ENCODE measurements around the gene ANXA3. TPM values are rescaled to one million over a fixed set of nuclear protein-coding genes. Genes with fewer than 3 reads are reported as not detected.

The ANXA3 gene
- total RNA-seq, 1 experiment from 2014 or later: 12.0 TPM

- ChIA-PET CTCF (interaction anchor here (0.9 kb wide), 1 partner anchor 317 kb away, joined by 3 read pairs; no protein-coding TSS in a partner anchor), POLR2A (interaction anchor here (0.7 kb wide), 1 partner anchor 228 kb away, joined by 3 read pairs; no protein-coding TSS in a partner anchor)
- H3K27me3 Mint-ChIP-seq (ENCODE audit: low read depth): no peaks in the 10 kb centered on the region
- TF ChIP-seq USF2 (CRISPR knock-in tag; IDR thresholded peaks at IDR 0.05) (no peak), OVOL2 (CRISPR knock-in tag; IDR thresholded peaks at IDR 0.05; ENCODE audit: borderline replicate concordance) (no peak), E2F4 (CRISPR knock-in tag; IDR thresholded peaks at IDR 0.05; ENCODE audit: borderline replicate concordance, low read depth) (no peak)
- ATAC-seq (peak; percentile 8; the same call in 1 of the 2 replicates), DNase-seq (ENCODE audit: low spot score) (no peak)
- no peak overlapping the region for H3K4me3 Mint-ChIP-seq
- peaks cover 40% of the 10 kb centered on the region for H3K4me1 Mint-ChIP-seq
- no peak overlapping the region for H3K27ac Mint-ChIP-seq
- peaks cover 3% of the 10 kb centered on the region; the same call in 1 of the 2 replicates for H3K9me3 Mint-ChIP-seq
- peaks cover 2% of the 10 kb centered on the region; the same call in 1 of the 2 replicates for H3K36me3 Mint-ChIP-seq
These were observed 17.8 kb downstream of the ANXA3 start for GRCh38 chr4:78569306-78569821.

- POLR2A ChIA-PET: no interaction called here
- ATAC-seq: no peak
- no peak for DNase-seq (ENCODE audit: low spot score)
- Mint-ChIP-seq H3K36me3 (peaks cover 2% of the 10 kb centered on the region; the same call in 1 of the 2 replicates), H3K27ac (no peak overlapping the region), H3K27me3 (ENCODE audit: low read depth) (no peaks in the 10 kb centered on the region), H3K4me1 (peaks cover 39% of the 10 kb centered on the region), H3K4me3 (no peak overlapping the region), H3K9me3 (peaks cover 3% of the 10 kb centered on the region; the same call in 1 of the 2 replicates)
- CTCF ChIA-PET: no interaction called here
- TF ChIP-seq AFF4 (CRISPR knock-in tag; IDR thresholded peaks at IDR 0.05; ENCODE audit: borderline replicate concordance): no peak
- TF ChIP-seq MAX (CRISPR knock-in tag; IDR thresholded peaks at IDR 0.05): no peak
- no peak for TF ChIP-seq CREB1 (CRISPR knock-in tag; IDR thresholded peaks at IDR 0.05)
- no peak for TF ChIP-seq SMAD4 (CRISPR knock-in tag; IDR thresholded peaks at IDR 0.05)
- TF ChIP-seq ZBTB21 (CRISPR knock-in tag; IDR thresholded peaks at IDR 0.05; ENCODE audit: borderline replicate concordance): no peak
- no peak for TF ChIP-seq NFATC4 (CRISPR knock-in tag; IDR thresholded peaks at IDR 0.05)
- no peak for TF ChIP-seq HMGA2 (CRISPR knock-in tag; IDR thresholded peaks at IDR 0.05)
- no peak for TF ChIP-seq PRRX2 (CRISPR knock-in tag; IDR thresholded peaks at IDR 0.05)
- TF ChIP-seq USF1 (CRISPR knock-in tag; IDR thresholded peaks at IDR 0.05): no peak
- TF ChIP-seq NFE2L1 (CRISPR knock-in tag; IDR thresholded peaks at IDR 0.05): no peak
- no peak for TF ChIP-seq STAT6 (CRISPR knock-in tag; conservative IDR thresholded peaks at IDR 0.05; ENCODE audit: low read depth)
- no peak for TF ChIP-seq MXD4 (CRISPR knock-in tag; IDR thresholded peaks at IDR 0.05; ENCODE audit: borderline replicate concordance)
- TF ChIP-seq ELF4 (CRISPR knock-in tag; IDR thresholded peaks at IDR 0.05; ENCODE audit: low read depth): no peak
- no peak for TF ChIP-seq RELA (CRISPR knock-in tag; IDR thresholded peaks at IDR 0.05; ENCODE audit: borderline replicate concordance)
- TF ChIP-seq ZBTB43 (CRISPR knock-in tag; IDR thresholded peaks at IDR 0.05): no peak
- no peak for TF ChIP-seq CREM (CRISPR knock-in tag; IDR thresholded peaks at IDR 0.05)
- TF ChIP-seq ZNF423 (CRISPR knock-in tag; IDR thresholded peaks at IDR 0.05): no peak
- TF ChIP-seq ZSCAN18 (CRISPR knock-in tag; IDR thresholded peaks at IDR 0.05): no peak
These were observed 18.5 kb downstream of the ANXA3 start for GRCh38 chr4:78570117-78570516.
